GM21737 (cell line): ENCODE measurements around the gene TBC1D1.

Source experiments
- ATAC-seq: cut with Tn5 transposase; IDR thresholded peaks from one replicate; pipeline ENCODE4 v1.9.1; 2021; ENCODE audit warnings: mild to moderate bottlenecking, moderate library complexity; ENCODE audit not compliant: unreplicated experiment

TBC1D1 gene

DNA sequence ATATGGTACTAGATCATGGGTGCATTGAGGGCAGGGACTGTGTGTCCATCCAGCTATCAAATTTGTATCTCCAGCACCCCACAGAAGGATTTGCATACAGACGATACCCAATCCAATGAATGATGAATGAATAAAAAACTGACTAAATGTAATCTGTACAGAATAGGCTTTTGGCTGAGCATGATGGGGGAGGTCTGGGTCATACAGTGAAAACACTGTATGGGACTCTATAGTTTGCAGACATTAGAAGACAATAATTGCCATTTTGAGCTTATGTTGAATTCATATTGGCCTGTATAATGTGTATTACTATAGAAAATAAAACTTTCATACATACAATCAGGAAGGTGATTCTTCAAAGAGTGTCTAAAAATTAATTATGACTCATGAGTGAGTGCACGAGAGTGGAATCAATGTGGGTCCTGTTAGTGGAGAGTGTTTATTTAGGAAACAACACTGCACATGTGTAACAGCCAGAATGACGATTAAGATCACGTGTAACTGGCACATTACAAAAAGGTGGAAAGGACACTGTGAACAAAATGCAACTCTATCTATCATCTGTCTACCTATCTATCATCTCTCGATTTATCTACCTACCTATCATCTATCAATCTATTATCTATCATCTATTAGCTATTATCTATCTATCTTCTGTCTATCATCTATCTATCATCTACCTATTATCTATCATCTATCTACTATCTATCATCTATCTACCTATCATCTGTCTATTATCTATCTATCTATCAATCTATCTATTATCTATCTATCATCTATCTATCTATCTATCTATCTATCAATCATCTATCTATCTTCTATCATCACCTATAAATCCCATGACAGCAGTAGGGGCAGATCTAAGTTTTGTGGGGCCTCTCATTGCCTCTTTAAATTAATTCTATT, 270.6 kb downstream of the TBC1D1 start:
- ATAC-seq = no peak

DNA sequence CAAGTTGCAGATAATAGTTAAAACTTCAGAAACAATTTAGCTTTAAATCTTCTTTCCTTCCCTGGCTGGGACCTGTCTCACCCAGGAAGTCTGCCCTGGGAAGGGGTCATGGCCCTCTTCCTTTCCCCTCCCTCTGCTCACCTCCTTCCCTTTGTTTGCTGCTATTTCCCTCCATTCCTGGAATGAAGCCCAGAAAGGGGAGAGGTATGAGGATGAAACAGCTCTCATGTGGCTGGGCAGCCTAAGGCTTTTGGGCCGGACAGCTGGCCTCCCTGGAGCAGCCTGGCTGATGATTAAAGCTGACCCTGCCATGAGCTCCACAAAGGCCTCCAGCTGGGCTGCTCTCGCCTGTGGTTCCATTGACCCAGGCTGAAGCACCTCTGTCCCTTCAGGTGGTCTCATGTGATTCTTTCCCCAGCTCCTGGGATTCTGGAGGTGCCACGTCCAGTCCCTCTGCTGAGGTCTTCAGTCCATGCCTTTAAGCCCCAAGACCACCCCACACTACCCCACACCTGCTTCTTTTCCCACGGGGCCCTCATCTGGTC, 271.4 kb downstream of the TBC1D1 start:
- no peak for ATAC-seq

DNA sequence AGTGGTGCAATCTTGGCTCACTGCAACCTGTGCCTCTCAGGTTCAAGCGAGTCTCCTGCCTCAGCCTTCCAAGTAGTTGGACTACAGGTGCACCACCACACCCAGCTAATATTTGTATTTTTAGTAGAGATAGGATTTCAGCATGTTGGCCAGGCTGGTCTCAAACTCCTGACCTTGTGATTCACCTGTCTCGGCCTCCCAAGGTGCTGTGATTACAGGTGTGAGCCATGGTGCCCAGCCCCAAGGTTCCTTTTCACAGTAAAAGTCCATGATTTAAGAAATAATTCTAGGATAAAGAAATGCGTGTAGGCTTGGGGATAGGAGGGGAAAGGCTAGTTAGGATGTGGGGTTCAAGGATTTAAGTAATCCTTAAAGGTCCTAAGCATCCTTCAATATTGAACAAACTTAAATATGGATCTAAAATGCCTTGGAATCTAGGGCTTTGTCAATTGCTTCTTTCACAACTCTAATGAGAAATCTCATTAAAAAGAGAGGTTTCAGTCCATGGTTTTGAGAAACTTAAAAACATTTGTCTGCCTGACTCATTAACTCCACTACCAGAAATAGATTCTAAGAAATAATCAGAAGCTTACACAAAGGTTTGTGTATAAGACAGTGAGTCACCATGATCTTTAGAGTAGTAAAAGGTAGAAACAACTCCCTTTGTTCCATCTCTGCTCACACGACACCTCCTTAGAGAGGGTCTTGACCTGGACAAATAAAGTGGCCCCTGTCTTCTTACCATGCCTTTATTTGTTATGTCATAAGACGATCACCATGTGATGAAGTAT, 272.5 kb downstream of the TBC1D1 start:
- ATAC-seq = no peak

DNA sequence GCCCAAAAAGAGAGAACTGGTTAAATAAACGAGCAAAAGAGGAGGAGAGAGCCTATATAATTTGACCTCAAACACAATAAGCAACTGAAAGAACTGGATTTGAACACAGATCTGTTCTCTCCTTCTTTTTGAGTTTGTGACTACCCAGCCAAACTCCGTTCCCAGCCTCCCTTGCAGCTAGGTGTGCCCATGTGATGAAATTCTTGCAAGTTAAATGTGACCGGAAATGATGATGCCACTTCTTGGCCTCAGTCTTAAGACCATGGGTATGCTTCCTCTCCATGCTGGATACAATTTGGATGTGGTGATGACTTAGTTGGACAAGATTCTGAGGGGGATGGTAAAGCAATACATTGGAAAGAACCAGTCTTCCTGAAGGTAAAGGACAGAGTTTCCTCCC, 273.5 kb downstream of the TBC1D1 start:
- no peak for ATAC-seq

DNA sequence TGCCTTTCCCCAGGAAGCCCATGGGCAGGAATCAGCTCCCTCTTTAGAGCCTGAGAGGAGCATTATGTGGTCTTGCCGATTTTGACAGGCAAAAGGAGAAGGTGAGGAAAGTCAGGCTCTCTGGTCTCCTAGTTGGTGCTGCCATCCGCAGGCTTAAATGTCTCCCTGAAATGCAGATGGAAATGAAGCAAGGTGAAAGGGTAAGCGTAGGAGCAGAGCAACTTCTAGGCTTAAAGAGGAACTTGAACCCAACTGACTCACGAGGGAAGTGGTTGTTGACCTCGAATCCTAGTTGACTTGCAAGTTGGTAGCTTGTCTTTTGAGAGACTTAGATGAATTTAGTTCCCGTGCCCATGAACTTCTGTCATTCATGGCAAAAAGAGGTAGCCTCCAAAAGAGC, 275.2 kb downstream of the TBC1D1 start:
- no peak for ATAC-seq

DNA sequence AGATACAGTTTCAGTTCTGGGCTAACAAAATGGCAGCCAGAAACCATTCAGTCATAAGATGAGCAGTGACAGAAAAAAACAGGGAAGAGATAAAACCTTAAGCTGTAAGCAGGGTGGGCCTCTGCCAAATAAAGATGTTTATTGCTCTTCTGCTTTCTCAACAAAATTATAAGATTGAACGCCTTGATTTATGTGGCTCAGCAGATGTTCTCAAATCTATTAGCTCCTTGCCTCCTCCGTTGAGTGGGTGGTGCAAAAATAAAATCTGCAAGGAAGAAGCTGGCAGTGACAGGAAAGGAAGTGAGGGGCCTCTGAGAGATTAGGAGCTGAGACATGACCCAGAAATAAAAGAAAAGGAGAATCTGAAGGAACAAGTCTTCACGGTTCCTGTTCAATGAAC, 275.9 kb downstream of the TBC1D1 start:
- no peak for ATAC-seq

DNA sequence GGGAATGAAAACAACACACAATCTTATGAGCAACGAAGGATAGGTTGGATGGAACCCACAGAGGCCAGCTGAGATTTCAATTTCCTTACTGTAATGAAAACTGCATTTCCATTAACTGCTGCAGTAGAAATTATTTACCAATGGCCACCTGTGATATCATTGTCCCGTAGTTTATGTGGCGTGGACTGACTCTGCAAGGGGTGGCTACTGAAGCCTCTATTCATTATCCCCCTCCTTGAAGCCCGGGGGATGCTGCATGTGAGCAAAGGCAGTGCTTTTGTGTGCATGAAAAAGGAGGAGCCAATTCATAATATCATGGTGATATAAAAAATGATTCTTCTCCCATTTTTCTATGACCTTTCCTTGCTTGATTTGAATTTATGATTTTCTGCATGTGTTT, 277.1 kb downstream of the TBC1D1 start:
- ATAC-seq = no peak

DNA sequence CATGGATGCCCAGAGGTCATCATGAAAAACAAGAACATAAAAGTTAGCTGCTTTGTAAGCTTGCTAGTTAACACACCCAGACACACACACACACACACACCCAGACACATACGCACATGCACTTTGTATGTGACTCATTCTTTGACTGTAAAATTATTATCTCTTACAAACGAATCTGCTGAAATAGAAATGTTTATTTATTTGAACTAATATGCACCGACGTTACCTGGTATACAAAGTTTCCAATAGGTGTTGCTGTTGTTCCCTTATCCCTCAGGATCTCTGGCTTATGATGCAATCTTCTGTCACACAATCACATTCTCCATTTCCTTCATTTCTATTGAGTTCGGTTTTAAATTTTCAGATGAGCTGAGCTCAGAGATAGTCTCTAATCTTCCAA, 278.6 kb downstream of the TBC1D1 start:
- ATAC-seq = no peak

DNA sequence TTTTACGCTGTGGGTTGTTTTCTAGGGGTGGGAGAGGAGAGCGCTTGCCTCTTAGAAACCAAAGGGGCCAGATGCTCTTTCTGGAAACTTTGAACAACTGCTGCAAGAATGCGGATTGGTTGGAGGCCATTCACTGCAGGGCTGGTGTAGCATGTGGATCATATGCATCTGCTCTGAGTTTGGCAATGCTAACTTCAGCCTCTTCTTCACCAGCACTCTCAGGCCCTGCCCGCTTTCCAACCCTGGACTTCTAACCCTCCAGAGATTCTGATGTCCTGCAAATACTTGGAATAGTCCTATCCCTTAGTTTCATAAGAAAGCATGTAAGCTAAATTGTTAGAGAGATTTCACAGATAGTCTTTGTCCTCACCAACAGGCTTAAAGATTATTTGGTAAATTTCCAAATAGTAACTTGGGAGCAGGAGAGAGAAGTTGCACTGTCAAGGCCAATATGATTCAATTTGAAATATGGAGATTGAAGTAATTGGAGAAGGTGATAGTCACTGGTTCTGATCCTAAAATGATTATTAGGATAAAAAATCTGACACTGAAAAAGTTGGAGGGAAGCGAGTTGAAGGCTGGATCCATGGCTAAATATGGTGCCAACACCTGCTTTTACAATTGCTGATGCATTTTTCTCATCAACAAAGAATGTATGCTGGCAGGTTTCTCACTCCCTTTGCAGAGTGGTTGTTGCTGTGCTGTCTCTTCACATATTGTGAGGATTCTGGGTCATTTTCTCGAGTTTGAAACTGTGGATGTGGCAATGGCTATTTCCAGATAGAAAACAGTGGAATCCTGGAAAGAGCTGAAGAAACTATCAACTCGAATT, 279.7 kb downstream of the TBC1D1 start:
- no peak for ATAC-seq

DNA sequence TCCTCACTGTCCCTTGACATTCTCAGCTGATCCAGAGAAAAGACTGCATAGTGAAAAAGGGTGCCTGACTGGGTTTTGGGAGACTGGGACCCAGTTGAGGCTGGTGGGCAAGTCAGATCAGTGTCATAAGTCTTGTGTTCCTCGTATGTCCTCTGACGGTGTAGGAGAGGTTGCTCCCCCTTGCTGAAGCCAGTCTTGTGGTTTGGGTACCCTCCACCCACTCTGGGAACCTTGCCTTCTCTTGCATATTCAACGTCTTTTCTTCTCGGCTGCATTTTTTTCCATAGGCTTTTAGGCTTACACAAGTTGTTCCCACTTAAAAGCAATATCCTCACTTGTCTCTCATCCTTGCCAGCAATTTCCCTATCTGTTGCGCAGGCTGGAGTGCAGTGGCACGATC, 281.2 kb downstream of the TBC1D1 start:
- ATAC-seq = no peak

DNA sequence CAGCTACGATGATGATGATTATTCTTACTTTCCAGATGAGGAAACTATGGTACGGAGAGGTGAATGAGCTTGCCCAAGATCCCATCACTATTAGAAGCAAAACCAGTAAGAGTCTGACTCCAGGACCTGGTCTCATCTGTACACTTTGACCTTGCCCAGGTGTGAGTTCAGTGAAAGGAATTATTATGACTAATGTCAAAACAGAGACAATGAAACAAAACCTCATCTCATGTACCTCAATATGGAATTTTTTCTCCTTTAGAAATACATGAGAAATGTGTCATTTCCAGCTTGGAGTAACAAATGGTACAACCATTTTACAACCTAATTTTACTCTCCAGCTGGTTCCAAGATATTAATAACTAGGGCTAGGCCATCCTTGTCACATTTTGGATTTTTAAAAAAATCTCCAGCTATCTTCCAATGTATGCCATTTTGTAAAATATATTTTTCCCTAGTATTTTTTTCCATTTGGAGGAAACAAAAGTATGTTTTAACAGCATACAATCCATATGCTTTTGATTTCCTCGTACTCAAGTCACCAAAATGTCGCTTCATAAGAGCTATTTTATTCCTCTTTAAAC, 283.1 kb downstream of the TBC1D1 start:
- no peak for ATAC-seq

DNA sequence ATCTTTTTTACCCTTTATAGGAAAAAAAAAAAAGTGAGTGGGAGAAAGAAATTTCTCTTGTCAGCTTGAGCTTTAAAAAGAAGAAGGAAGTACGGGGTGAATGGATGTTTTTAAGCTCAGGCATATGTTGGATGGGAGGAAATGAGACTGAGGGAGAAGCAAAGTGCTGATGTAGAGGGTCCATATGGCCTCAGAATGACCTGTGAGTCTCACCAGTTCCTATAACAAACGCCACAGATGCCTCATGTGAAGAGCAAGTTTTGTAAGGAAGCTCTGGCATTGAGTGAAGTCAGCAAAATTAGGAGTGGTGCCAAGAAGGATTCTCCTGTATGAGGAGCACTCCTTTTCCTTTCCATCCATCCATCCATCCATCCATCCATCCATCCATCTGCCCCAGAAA, 283.9 kb downstream of the TBC1D1 start:
- ATAC-seq = no peak

DNA sequence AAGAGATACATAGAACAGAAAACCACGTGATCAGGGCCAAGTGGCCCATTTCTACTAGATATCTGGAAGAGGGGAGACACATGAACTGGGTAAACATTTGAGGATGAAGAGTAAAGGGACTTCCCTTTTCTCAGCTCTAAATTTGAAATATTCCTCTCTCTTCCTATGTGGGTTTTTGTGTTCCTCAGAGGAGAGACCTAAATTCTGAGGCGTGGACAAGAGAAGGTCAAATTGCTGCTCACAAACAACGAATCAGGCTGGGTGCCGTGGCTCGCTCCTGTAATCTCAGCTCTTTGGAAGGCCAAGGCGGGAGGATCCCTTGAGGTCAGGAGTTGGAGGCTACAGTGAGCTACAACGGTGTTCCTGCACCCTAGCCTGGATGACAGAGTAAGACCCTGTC, 285.3 kb downstream of the TBC1D1 start:
- no peak for ATAC-seq

DNA sequence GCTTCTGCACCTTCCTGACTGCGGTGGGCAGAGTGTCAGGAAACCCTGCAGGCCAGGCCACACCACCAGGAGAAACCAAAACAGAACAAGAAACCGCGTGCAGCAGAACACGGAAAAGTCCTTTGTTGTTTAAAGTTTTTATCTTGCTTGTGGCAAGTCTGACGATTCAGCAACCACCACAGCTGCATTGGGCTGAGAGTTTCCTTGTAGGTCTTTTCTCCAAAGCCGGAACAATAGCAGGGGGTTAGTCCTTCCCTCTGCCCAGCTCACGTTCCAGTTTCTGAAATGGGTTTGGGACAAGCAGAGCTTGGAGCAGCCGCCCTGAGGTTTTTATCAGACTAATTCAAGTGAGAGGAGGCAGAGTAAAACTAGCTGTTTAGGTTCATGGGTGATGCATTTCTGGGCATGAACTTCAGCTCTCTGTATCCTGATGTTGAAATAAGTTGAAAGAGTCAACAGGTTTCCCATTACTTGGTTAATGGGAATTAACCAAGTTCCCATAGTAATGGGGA, 286.2 kb downstream of the TBC1D1 start:
- no peak for ATAC-seq

DNA sequence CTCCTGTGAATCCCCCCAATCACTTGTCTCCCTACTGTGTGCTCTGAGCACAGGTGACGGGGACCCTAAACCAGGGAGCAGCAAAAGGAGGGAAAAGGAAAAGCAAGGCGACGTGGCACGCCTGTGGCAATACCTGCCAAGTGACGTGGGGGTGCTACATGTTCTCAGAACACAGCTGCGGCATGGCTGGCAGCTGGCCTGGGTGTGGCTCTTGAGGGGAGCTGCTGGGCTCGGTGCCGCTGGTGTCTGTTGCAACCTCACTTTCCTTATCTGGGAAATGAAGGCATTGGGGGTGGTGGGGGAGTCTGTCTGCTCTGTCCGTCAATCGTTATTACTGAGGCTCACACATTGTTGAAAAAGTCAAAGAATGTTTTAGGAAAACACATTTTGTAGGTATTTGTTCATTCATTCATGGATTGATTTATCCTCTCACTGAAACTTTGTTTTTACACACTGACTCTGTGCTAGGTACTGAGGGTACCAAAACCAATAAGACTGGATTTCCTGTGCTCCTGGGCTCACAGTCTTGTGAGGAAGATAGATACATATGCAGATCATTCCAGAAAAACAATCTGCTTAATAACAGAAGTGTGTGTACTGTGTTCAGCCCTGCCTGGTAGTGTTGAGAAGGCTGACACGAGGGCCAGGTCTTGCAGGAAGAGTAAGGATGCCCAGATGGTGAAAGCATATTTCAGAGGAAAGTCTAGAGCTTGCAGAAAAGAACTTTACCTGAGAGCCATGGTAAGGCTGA, 286.9 kb downstream of the TBC1D1 start:
- ATAC-seq = no peak

DNA sequence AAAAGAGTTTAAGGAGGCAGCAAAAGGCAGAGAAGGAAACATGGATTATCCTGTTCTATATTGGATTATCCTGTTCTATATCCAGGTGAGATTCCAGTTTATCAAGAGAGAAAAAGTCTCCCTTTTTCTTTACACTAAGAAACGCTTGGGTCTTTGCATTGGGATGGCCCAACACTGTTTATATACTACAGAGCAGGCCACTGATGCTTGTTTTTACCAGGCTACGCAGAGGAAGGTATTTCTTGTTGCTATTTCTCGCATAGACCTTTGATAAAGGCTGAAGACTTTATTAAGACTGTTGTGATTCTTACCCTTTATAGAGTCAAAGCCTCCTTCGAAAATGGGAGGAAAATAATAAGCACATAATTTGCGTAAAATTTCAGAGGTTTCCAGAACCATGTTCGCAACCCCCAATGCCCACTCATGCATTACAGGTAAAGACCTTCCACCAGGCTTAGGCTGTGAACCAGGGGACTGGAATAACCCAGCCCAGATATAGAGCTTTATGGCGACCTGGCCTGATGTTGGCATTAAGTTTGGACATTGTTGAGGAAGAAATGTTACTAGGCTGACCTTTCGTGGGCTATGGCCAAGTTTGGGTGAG, 287.6 kb downstream of the TBC1D1 start:
- no peak for ATAC-seq

DNA sequence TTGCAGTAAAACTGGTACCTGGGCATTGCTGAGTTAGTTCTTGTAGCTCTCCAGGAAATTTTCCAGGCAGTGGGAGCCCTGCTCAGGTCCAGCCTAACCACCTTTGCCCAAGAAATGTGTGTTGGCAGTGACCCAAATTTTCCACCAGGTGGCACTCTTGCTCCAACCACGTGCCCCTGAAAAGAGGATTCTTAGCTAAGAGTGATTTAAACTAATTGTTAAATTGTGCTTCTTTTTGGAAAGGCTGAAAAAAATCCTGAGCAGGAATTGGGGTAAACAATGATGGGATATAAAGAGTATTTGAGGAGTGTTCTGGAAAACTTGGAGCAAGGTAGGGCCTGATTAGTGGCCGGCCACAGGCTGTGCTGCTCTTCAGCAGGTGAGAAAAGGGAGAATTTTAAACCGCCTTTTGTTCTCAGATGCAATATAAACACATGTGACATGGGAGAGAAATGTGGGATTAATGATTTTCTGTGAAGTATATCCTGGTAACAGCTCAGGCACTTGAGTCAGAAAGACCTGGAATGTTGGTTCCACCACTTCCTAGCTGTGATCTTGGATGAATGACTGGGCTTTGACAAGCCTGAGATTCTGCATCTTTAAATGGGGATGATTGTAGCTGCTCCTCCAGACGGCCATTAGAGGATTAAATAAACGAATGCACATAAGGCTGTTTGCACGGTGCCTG, 288.9 kb downstream of the TBC1D1 start:
- no peak for ATAC-seq

DNA sequence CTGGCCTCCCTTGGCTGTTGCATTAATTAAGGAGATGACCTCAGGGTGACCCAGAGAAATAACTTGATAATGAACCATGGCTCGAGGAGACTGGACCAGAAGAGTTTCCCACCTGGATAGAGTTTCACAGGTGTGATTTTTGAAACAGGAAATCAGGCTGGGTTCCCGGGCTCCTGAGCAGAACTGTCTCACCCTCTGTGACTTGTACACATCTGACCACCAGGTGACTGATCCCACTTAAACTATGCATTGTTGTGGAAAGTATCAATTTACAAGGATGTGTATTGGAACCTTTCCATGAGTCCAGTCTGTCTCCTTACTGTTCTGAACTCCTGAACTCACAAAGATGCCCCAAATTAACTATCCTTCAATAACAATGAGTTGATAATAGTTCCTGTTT, 289.6 kb downstream of the TBC1D1 start:
- ATAC-seq = no peak

DNA sequence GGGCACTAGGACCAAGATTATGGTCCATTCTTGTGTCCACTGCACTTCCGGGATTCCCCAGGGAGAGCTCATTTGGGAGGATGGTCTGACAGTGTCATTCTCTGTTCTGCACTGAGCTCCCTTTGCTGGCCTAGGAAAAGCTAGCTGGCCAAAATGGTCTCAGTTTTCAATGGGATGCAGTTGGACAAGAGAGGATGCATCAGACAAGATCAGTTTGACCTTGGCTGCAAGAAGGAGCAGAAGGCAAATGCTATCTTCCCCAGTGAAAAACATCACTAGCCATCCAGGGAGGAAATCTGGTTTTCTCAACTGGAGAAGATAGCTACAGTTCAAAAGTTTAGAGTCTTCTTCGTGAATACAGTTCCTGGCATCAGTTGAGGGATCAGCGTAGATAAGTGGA, 290.4 kb downstream of the TBC1D1 start:
- no peak for ATAC-seq
